ENCODE results near the gene P2RY2.
A peak's percentile ranks its signal among the peaks of the same experiment; 100 is the strongest.
"Not testable (repeated sequence)": the region's sequence is repeated elsewhere in the genome, so short reads cannot be mapped to it uniquely, and the experiment has no call there.

P2RY2 gene

GRCh38 chr11:73271936-73272679 lies 54.0 kb downstream of the P2RY2 start, which contains the start of gene P2RY6:
TSS of gene P2RY6 (plus strand) at chr11:73272338. CDS start at chr11:73296519, 24,181 bp downstream.
- Mint-ChIP-seq H3K36me3 (no peaks in the 10 kb centered on the region), H3K9me3 (no peaks in the 10 kb centered on the region), H3K4me3 (no peak within 1 kb of the TSS), H3K27ac (no peak within 1 kb of the TSS), H3K4me1 (no peaks in the 10 kb centered on the region), H3K27me3 (peaks cover 60% of the 10 kb centered on the region)
- CTCF ChIA-PET: no interaction called here
- DNase-seq: no peak

GRCh38 chr11:73272680-73273038 lies 54.6 kb downstream of the P2RY2 start:
- Mint-ChIP-seq H3K9me3 (no peaks in the 10 kb centered on the region), H3K27ac (no peak overlapping the region), H3K27me3 (peaks cover 54% of the 10 kb centered on the region), H3K36me3 (no peaks in the 10 kb centered on the region), H3K4me3 (no peak overlapping the region), H3K4me1 (no peaks in the 10 kb centered on the region)
- CTCF ChIA-PET: no interaction called here
- DNase-seq: no peak

GRCh38 chr11:73273222-73273895 lies 55.3 kb downstream of the P2RY2 start:
- Mint-ChIP-seq H3K4me1 (no peaks in the 10 kb centered on the region), H3K27me3 (peaks cover 47% of the 10 kb centered on the region), H3K4me3 (no peak overlapping the region), H3K9me3 (no peaks in the 10 kb centered on the region), H3K36me3 (no peaks in the 10 kb centered on the region), H3K27ac (no peak overlapping the region)
- DNase-seq: no peak
- CTCF ChIA-PET: interaction anchor here (0.9 kb wide), 1 partner anchor 13 kb away, joined by 3 read pairs; no protein-coding TSS in a partner anchor

- H3K4me3 Mint-ChIP-seq, H3K27ac Mint-ChIP-seq, H3K36me3 Mint-ChIP-seq, H3K9me3 Mint-ChIP-seq, DNase-seq, H3K4me1 Mint-ChIP-seq: not testable (repeated sequence)
- CTCF ChIA-PET: interaction anchor here (1.3 kb wide), 1 partner anchor 15 kb away, joined by 4 read pairs; no protein-coding TSS in a partner anchor
- H3K27me3 Mint-ChIP-seq: peaks cover 40% of the 10 kb centered on the region
Observed at GRCh38 chr11:73274191-73274590, 56.1 kb downstream of the P2RY2 start.

GRCh38 chr11:73274722-73275380 lies 56.8 kb downstream of the P2RY2 start:
- no peaks in the 10 kb centered on the region for H3K9me3 Mint-ChIP-seq
- DNase-seq: no peak
- no peaks in the 10 kb centered on the region for H3K36me3 Mint-ChIP-seq
- CTCF ChIA-PET: interaction anchor here (1.3 kb wide), 1 partner anchor 14 kb away, joined by 4 read pairs; no protein-coding TSS in a partner anchor
- H3K4me1 Mint-ChIP-seq: no peaks in the 10 kb centered on the region
- H3K27ac Mint-ChIP-seq: no peak overlapping the region
- peaks cover 40% of the 10 kb centered on the region for H3K27me3 Mint-ChIP-seq
- H3K4me3 Mint-ChIP-seq: no peak overlapping the region

- Mint-ChIP-seq H3K9me3 (no peaks in the 10 kb centered on the region), H3K27me3 (peaks cover 35% of the 10 kb centered on the region), H3K4me1 (no peaks in the 10 kb centered on the region), H3K27ac (no peak overlapping the region), H3K36me3 (no peaks in the 10 kb centered on the region), H3K4me3 (no peak overlapping the region)
- CTCF ChIA-PET: interaction anchor here (1.3 kb wide), 1 partner anchor 14 kb away, joined by 4 read pairs; no protein-coding TSS in a partner anchor
- no peak for DNase-seq
Observed at GRCh38 chr11:73275381-73275750, 57.3 kb downstream of the P2RY2 start.

- H3K36me3 Mint-ChIP-seq: no peaks in the 10 kb centered on the region
- no peak for DNase-seq
- peaks cover 36% of the 10 kb centered on the region for H3K27me3 Mint-ChIP-seq
- no peak overlapping the region for H3K4me3 Mint-ChIP-seq
- H3K9me3 Mint-ChIP-seq: no peaks in the 10 kb centered on the region
- CTCF ChIA-PET: no interaction called here
- no peak overlapping the region for H3K27ac Mint-ChIP-seq
- peaks cover 7% of the 10 kb centered on the region for H3K4me1 Mint-ChIP-seq
Observed at GRCh38 chr11:73277467-73277866, 59.4 kb downstream of the P2RY2 start.

GRCh38 chr11:73280626-73281025 lies 62.5 kb downstream of the P2RY2 start:
- peaks cover 7% of the 10 kb centered on the region for H3K4me1 Mint-ChIP-seq
- H3K27me3 Mint-ChIP-seq: peaks cover 35% of the 10 kb centered on the region
- no peak overlapping the region for H3K4me3 Mint-ChIP-seq
- no peak for DNase-seq
- no peaks in the 10 kb centered on the region for H3K9me3 Mint-ChIP-seq
- no peak overlapping the region for H3K27ac Mint-ChIP-seq
- CTCF ChIA-PET: interaction anchor here (1.1 kb wide), 1 partner anchor 8 kb away, joined by 4 read pairs; no protein-coding TSS in a partner anchor
- H3K36me3 Mint-ChIP-seq: no peaks in the 10 kb centered on the region

- Mint-ChIP-seq H3K4me3 (no peak overlapping the region), H3K4me1 (peaks cover 7% of the 10 kb centered on the region)
- CTCF ChIA-PET: interaction anchor here (1.1 kb wide), 1 partner anchor 13 kb away, joined by 3 read pairs; no protein-coding TSS in a partner anchor
Observed at GRCh38 chr11:73281201-73281741, 63.2 kb downstream of the P2RY2 start.

GRCh38 chr11:73281796-73282660 lies 63.9 kb downstream of the P2RY2 start:
- H3K27ac Mint-ChIP-seq: no peak overlapping the region
- no peak overlapping the region for H3K4me3 Mint-ChIP-seq
- no peaks in the 10 kb centered on the region for H3K9me3 Mint-ChIP-seq
- no peak for DNase-seq
- H3K4me1 Mint-ChIP-seq: peaks cover 7% of the 10 kb centered on the region
- H3K36me3 Mint-ChIP-seq: no peaks in the 10 kb centered on the region
- CTCF ChIA-PET: interaction anchor here (1.1 kb wide), 1 partner anchor 13 kb away, joined by 3 read pairs; no protein-coding TSS in a partner anchor
- peaks cover 46% of the 10 kb centered on the region for H3K27me3 Mint-ChIP-seq

More at GRCh38 chr11:73281201-73281741, 63.2 kb downstream of the P2RY2 start:
- Mint-ChIP-seq H3K27ac (no peak overlapping the region), H3K27me3 (peaks cover 41% of the 10 kb centered on the region), H3K9me3 (no peaks in the 10 kb centered on the region), H3K36me3 (no peaks in the 10 kb centered on the region)
- DNase-seq: no peak

GRCh38 chr11:73283276-73284000 lies 65.4 kb downstream of the P2RY2 start:
- CTCF ChIA-PET: no interaction called here
- no peak for DNase-seq
- H3K27ac Mint-ChIP-seq: no peak overlapping the region
- no peaks in the 10 kb centered on the region for H3K9me3 Mint-ChIP-seq
- no peak overlapping the region for H3K4me3 Mint-ChIP-seq
- H3K36me3 Mint-ChIP-seq: no peaks in the 10 kb centered on the region
- H3K4me1 Mint-ChIP-seq: peaks cover 14% of the 10 kb centered on the region
- H3K27me3 Mint-ChIP-seq: peaks cover 51% of the 10 kb centered on the region

GRCh38 chr11:73284106-73284505 lies 66.0 kb downstream of the P2RY2 start:
- H3K27me3 Mint-ChIP-seq: peaks cover 51% of the 10 kb centered on the region
- H3K4me1 Mint-ChIP-seq: peaks cover 19% of the 10 kb centered on the region
- no peak for DNase-seq
- H3K9me3 Mint-ChIP-seq: no peaks in the 10 kb centered on the region
- H3K36me3 Mint-ChIP-seq: no peaks in the 10 kb centered on the region
- no peak overlapping the region for H3K4me3 Mint-ChIP-seq
- no peak overlapping the region for H3K27ac Mint-ChIP-seq
- CTCF ChIA-PET: interaction anchor here (0.8 kb wide), 1 partner anchor 52 kb away, joined by 3 read pairs; no protein-coding TSS in a partner anchor

- CTCF ChIA-PET: interaction anchor here (0.6 to 1.6 kb wide), 3 partner anchors 9 to 178 kb away, joined by 3 to 5 read pairs (median 3); no protein-coding TSS in a partner anchor
- peaks cover 20% of the 10 kb centered on the region for H3K4me1 Mint-ChIP-seq
- peak overlapping the region; percentile 40 for H3K27ac Mint-ChIP-seq
- no peak for DNase-seq
- H3K9me3 Mint-ChIP-seq: no peaks in the 10 kb centered on the region
- no peak overlapping the region for H3K4me3 Mint-ChIP-seq
- peaks cover 47% of the 10 kb centered on the region for H3K27me3 Mint-ChIP-seq
- no peaks in the 10 kb centered on the region for H3K36me3 Mint-ChIP-seq
Observed at GRCh38 chr11:73285721-73286120, 67.6 kb downstream of the P2RY2 start.
